IPS-20b (cell line): ENCODE results near the gene ZNF335.
"Not testable (repeated sequence)": the region's sequence is repeated elsewhere in the genome, so short reads cannot be mapped to it uniquely, and the experiment has no call there.

Source experiments
- H3K27ac ChIP-seq: one replicate; pipeline ENCODE4 v1.5.1; 2013; ENCODE audit warnings: low read length
- H3K27me3 ChIP-seq: 2 replicates; pipeline ENCODE4 v1.6.1; 2013; ENCODE audit warnings: mild to moderate bottlenecking, low read length, inconsistent platforms; ENCODE audit not compliant: insufficient read depth
- H3K36me3 ChIP-seq: 2 replicates; pipeline ENCODE4 v1.6.1; 2013; ENCODE audit warnings: low read depth, mild to moderate bottlenecking, inconsistent platforms, low read length, moderate library complexity; ENCODE audit not compliant: insufficient read depth
- H3K4me1 ChIP-seq: 2 replicates; pipeline ENCODE4 v1.6.1; 2013; ENCODE audit warnings: mild to moderate bottlenecking, control low read depth, inconsistent platforms, low read length, moderate library complexity; ENCODE audit not compliant: insufficient read depth
- H3K4me3 ChIP-seq: 2 replicates; pipeline ENCODE4 v1.5.1; 2013; ENCODE audit warnings: mild to moderate bottlenecking, low read length, inconsistent platforms
- H3K9ac ChIP-seq: 2 replicates; pipeline ENCODE4 v1.6.1; 2013; ENCODE audit warnings: low read depth, mild to moderate bottlenecking, inconsistent platforms, low read length, moderate library complexity
- H3K9me3 ChIP-seq: 2 replicates; pipeline ENCODE4 v1.6.1; 2013; ENCODE audit warnings: mild to moderate bottlenecking, low read depth, low read length, inconsistent platforms; ENCODE audit not compliant: insufficient read depth

Gene ZNF335

DNA sequence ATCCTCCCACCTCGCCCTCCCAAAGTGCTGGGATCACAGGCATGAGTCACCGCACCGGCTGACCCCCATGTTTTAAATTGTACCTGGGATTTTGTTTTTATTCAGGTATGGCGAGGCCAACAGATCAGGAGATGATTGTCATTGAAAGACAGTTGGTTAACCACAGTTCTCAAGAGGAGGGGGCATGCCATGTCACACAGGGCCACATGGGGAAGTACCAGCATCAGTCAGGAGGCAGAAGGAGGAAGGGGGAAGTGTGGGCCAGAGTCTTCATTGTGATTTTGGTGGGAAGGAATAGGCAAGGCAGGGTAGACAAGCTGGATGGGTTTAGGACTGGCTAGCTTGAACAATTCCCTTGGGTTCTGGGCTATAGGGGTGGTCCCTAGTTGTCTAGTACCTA, 26.8 kb upstream of the ZNF335 start:
- Histone ChIP-seq H3K4me3 (no peak overlapping the region), H3K27ac (no peak overlapping the region), H3K36me3 (no peaks in the 10 kb centered on the region), H3K27me3 (no peaks in the 10 kb centered on the region), H3K9ac (no peak overlapping the region), H3K4me1 (peaks cover 11% of the 10 kb centered on the region), H3K9me3 (no peaks in the 10 kb centered on the region)

GRCh38 chr20:45998337-45998736, 26.3 kb upstream of the ZNF335 start:
- H3K27me3 ChIP-seq, result no peaks in the 10 kb centered on the region
- H3K27ac ChIP-seq, result no peak overlapping the region
- H3K4me3 ChIP-seq, result no peak overlapping the region
- no peak overlapping the region for H3K9ac ChIP-seq
- peaks cover 13% of the 10 kb centered on the region for H3K4me1 ChIP-seq
- H3K9me3 ChIP-seq, result no peaks in the 10 kb centered on the region
- H3K36me3 ChIP-seq, result no peaks in the 10 kb centered on the region

GRCh38 chr20:45997187-45997586, 25.2 kb upstream of the ZNF335 start:
- peaks cover 14% of the 10 kb centered on the region for H3K4me1 ChIP-seq
- no peaks in the 10 kb centered on the region for H3K36me3 ChIP-seq
- H3K27ac ChIP-seq, result no peak overlapping the region
- no peaks in the 10 kb centered on the region for H3K27me3 ChIP-seq
- H3K9ac ChIP-seq, result no peak overlapping the region; the same call in 1 of the 2 replicates
- H3K9me3 ChIP-seq, result no peaks in the 10 kb centered on the region
- no peak overlapping the region for H3K4me3 ChIP-seq

- H3K36me3 ChIP-seq, H3K9ac ChIP-seq, H3K27me3 ChIP-seq, H3K4me3 ChIP-seq, H3K4me1 ChIP-seq, H3K27ac ChIP-seq, H3K9me3 ChIP-seq: not testable (repeated sequence)
Observed at GRCh38 chr20:45995495-45996097, 23.6 kb upstream of the ZNF335 start.

GRCh38 chr20:45994761-45995493, 22.9 kb upstream of the ZNF335 start:
- Histone ChIP-seq H3K27me3 (no peaks in the 10 kb centered on the region), H3K9me3 (no peaks in the 10 kb centered on the region), H3K4me1 (peaks cover 3% of the 10 kb centered on the region), H3K36me3 (no peaks in the 10 kb centered on the region), H3K9ac (no peak overlapping the region), H3K4me3 (no peak overlapping the region), H3K27ac (no peak overlapping the region)

DNA sequence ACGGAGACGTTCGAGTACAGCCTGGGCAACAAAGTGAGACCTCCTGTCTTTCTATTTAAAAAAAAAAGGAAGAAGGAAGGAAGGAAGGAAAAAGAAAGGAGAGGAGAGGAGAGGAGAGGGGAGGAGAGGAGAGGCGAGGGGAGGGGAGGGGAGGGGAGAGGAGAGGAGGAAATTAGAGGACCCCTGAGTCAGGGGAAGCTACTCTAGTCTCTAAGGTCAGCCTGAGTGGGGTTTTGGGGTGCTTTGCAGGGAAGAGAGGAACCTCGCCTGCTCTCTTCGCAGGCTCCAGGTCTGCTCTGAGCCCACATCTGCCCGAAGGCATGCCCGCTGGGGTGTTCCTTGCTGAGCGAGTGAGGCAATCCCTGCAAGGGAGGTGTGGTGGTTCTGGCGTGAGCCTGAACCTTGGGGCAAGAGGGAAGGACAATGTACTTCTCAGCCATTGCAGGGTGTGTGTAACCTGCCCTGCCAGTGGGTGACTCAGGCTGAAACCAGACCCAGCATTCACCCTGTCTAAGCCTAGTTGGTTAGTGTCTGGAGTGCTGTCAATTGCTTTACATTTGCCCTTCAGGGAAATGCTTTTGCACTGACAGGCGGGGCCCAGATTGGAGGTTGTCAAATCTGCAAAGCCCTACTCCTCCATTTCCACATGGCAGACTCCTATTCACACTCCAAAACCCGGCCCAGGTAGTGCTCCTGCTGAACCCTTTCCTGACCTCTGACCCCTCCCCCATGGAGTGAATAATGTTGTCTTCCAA, 21.4 kb upstream of the ZNF335 start:
- Histone ChIP-seq H3K4me1 (peaks cover 2% of the 10 kb centered on the region; the same call in 1 of the 2 replicates), H3K36me3 (no peaks in the 10 kb centered on the region), H3K27me3 (no peaks in the 10 kb centered on the region), H3K9ac (no peak overlapping the region), H3K27ac (no peak overlapping the region), H3K9me3 (no peaks in the 10 kb centered on the region), H3K4me3 (no peak overlapping the region)

DNA sequence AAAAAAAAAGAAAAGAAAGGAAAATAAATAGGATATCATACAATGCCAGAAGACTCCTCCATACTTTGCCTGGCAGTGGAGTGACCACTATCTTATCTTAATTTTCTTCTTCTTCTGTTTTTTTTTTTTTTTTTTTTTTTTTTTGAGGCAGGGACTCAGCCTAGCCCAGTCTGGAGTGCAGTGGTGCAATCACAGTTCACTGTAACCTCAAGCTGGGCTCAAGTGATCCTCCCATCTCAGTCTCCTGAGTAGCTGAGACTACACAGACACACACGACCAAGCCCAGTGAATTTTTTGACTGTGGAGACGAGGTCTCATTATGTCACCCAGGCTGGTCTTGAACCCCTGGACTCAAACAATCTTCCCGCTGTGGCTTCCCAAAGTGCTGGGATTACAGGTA, 19.6 kb upstream of the ZNF335 start:
- H3K36me3 ChIP-seq, result no peaks in the 10 kb centered on the region
- 0 out of 2 replicates have a peak, but pooled peaks cover 2% of the 10 kb centered on the region for H3K4me1 ChIP-seq
- no peaks in the 10 kb centered on the region for H3K27me3 ChIP-seq
- no peaks in the 10 kb centered on the region for H3K9me3 ChIP-seq
- no peak overlapping the region for H3K27ac ChIP-seq
- H3K9ac ChIP-seq, result no peak overlapping the region
- H3K4me3 ChIP-seq, result no peak overlapping the region

- H3K4me3 ChIP-seq, H3K27ac ChIP-seq, H3K27me3 ChIP-seq, H3K9me3 ChIP-seq, H3K9ac ChIP-seq, H3K36me3 ChIP-seq, H3K4me1 ChIP-seq: not testable (repeated sequence)
Observed at GRCh38 chr20:45988830-45989229, 16.8 kb upstream of the ZNF335 start.

DNA sequence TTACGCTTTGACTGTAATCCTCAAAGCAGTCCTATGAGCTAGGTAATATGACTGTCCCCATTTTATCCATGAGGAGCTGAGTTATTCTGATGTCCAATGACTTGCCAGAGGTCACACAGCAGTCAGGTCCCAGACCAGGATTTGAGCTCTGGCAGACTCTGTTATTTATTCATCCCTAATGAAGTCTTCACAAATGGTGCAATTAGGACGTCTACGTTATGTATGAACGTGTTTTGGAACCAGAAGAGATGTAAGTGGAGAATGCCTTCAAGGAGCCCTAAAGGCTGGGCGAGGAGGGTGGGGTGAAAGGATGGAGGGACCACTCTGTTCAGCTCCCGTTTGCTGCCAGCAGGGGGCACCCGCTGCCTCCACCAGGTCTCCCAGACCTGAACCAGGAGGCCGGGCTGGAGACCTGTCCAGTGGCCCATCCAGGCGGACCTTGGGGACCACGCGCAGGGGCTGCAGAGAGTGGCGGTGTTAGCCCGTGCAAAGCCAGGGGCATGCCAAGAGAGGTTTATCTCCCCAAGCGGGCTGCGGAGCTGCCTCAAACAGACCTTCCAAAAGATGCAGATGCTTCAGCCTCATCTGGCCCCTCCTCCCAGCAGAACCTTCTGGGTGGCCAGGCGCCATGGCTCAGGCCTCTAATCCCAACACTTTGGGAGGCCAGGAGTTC, 15.2 kb upstream of the ZNF335 start:
- no peak overlapping the region for H3K4me3 ChIP-seq
- H3K4me1 ChIP-seq, result peaks cover 5% of the 10 kb centered on the region
- no peak overlapping the region for H3K9ac ChIP-seq
- H3K27ac ChIP-seq, result no peak overlapping the region
- no peaks in the 10 kb centered on the region for H3K9me3 ChIP-seq
- H3K27me3 ChIP-seq, result no peaks in the 10 kb centered on the region
- H3K36me3 ChIP-seq, result no peaks in the 10 kb centered on the region

GRCh38 chr20:45985573-45985972, 13.6 kb upstream of the ZNF335 start:
- Histone ChIP-seq H3K4me3 (no peak overlapping the region), H3K4me1 (peaks cover 5% of the 10 kb centered on the region), H3K27ac (no peak overlapping the region), H3K9ac (no peak overlapping the region), H3K36me3 (no peaks in the 10 kb centered on the region), H3K27me3 (no peaks in the 10 kb centered on the region), H3K9me3 (no peaks in the 10 kb centered on the region)

DNA sequence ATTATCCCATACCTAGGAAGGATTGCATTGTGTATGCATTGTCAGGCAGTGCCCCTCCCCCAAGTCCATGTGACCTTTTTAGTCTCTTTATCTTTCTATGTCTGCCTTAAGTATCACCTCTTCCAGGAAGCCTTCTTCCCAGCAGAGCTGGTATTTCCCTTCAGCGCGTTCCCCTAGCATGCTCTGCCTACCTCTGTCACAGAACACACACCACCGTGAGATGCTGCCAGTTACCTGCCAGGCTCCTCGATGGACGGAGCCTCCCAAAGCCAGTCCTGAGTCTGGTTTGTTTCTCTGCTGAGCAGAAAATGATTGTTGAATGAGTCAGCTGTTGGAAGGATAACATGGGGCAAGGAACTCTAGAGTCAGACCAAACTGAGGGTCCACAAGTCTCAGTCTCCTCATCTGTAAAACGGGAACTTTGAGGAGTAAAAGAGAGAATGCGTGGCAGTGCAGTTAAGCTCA, 11.3 kb upstream of the ZNF335 start:
- H3K9ac ChIP-seq, result no peak overlapping the region
- peaks cover 5% of the 10 kb centered on the region for H3K4me1 ChIP-seq
- H3K27ac ChIP-seq, result no peak overlapping the region
- no peaks in the 10 kb centered on the region for H3K36me3 ChIP-seq
- no peaks in the 10 kb centered on the region; the same call in 1 of the 2 replicates for H3K27me3 ChIP-seq
- no peak overlapping the region for H3K4me3 ChIP-seq
- H3K9me3 ChIP-seq, result no peaks in the 10 kb centered on the region
